ENCODE measurements around the gene TSC22D4.

The TSC22D4 gene

GRCh38 chr7:100492738-100493475 lies 13.9 kb upstream of the TSC22D4 start:
- DNase-seq: no peak

DNA sequence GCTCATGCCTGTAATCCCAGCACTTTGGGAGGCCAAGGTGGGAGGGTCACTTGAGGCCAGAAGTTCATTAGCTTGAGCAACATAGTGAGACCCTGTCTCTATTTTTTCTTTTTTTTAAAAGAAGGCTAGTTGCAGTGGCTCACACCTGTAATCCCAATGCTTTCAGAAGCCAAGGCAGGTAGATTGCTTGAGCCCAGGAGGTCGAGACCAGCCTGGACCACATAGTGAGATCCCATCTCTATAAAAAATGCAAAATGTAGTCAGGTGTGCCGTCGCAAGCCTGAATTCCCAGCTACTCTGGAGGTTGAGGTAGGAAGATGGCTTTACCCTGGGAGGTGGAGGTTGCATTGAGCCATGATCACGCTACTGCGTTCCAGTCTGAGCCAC lies 12.2 kb upstream of the TSC22D4 start:
- no peak for DNase-seq

DNA sequence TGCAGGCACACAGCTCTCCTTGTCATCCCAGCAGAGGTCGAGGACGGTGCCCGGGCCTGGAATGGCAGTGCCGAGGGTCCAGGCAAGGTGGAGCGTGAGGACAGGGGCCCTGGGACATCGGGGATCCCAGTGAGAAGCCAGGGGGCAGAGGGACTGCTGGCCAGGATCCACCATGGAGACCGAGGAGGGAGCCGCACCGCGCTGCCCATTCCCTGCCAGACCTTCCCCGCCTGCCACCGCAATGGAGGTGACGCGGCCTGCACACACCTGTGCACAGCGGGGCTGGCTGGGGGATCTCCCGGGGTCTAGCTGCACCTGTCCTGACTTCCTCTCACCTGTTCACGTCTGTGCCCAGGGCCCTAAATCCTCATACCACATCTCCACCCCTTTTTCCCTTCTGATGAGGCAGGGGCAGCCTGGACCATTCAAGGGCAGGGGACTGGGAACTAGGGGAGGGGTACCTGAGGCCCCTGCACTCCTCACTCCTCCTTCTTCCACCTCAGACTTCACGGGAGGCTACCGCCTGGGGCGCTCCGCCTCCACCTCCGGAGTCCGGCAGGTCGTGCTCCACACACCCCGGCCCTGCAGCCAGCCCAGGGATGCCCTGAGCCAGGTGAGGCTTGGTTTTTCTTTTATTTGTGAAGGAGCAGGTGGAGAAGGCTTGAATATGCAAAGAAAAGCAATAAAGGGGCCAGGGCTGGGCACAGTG lies 11.6 kb upstream of the TSC22D4 start:
- no peak for DNase-seq

DNA sequence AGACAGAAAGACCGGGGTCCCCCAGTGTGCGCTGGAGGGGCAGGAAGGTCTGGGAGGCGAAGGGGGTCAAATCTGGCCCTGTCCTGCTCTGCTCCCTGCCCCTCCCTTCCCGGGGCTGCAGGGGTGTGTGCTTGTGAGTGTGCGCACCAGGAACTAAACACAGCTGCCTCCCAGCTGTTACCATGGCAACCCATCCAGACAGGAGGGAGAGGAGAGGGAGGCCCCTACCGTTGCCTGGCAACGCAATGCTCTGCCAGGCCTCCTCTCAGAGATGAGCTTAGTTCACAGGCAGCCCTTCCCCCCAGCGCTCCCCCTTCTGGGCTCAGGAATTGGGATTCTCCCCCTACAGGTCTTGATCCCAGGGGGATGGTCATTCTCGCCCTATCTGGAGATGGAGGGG lies 10.8 kb upstream of the TSC22D4 start:
- no peak for DNase-seq

DNA sequence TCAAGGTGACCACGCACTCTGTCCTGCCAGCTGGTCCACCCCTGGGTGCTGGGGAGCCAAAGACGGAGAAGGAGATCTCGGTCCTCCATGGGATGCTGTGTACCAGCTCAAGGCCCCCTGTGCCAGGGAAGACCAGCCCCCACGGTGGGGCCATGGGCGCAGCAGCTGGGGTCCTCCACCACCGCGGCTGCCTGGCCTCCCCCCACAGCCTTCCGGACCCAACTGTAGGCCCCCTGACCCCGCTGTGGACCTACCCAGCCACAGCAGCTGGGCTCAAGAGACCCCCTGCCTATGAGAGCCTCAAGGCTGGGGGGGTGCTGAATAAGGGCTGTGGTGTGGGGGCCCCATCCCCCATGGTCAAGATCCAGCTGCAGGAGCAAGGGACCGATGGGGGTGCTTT lies 10.1 kb upstream of the TSC22D4 start:
- DNase-seq: no peak

DNA sequence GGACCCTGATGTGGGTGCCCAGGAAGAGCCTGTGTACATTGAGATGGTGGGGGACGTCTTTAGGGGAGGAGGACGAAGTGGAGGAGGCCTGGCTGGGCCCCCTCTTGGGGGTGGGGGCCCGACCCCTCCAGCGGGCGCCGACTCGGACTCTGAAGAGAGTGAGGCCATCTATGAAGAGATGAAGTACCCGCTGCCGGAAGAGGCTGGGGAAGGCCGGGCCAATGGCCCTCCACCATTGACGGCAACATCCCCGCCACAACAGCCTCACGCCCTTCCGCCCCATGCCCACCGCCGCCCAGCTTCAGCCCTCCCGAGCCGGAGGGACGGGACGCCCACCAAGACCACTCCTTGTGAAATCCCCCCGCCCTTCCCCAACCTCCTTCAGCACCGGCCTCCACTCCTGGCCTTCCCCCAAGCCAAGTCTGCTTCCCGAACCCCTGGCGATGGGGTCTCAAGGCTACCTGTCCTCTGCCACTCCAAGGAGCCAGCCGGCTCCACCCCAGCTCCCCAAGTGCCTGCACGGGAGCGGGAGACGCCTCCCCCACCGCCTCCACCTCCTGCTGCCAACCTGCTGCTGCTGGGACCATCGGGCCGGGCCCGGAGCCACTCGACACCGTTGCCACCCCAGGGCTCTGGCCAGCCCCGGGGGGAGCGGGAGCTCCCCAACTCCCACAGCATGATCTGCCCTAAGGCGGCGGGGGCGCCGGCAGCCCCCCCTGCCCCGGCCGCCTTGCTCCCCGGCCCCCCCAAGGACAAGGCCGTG lies 9.5 kb upstream of the TSC22D4 start:
- DNase-seq: no peak

DNA sequence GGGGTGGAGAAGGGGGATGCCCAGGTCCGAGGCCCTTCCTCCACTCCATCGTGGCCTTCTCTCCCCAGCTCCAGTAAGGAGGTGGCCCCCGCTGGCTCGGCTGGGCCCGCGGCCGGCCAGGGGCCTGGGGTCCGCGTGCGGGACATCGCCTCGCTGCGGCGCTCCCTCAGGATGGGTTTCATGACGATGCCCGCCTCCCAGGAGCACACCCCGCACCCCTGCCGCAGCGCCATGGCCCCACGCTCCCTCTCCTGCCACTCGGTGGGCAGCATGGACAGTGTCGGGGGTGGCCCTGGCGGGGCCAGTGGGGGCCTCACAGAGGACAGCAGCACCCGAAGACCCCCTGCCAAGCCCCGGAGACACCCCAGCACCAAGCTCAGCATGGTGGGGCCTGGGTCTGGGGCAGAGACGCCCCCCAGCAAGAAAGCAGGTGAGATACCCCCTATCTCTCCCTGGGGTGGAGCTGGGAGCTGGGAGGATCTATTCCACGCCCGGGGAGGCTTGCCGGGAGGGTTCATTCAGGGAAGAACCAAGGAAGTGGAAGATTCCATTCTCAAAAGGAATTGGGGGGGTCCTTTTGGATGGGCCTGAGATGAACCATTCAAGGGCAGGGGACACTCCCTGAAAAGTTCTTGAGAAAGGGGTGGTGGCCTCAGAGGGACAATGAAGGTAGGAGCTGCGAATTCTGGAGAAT lies 7.9 kb upstream of the TSC22D4 start:
- DNase-seq: no peak

- DNase-seq: no peak
These were observed 7.2 kb upstream of the TSC22D4 start for GRCh38 chr7:100486111-100486636.

- DNase-seq: no peak
These were observed 6.5 kb upstream of the TSC22D4 start for GRCh38 chr7:100485471-100485876.

DNA sequence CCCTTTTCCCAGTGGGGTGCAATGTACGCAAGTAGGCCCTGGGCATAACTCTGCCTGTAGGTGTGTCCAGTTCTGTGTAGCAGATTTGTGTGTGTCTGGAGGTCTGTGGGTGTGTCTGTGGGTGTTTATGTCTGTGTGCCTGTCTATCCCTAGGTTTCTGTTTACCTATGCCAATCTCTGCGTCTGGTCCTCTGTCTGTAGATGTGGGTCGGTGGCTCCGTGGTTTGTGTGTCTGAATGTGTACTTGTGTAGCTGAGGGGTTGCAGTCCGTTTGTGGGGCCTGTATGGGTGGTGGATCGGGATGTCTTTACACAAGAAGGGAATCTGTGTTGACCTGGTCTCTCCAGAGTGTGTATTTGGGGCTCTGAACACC lies 5.6 kb upstream of the TSC22D4 start:
- DNase-seq: no peak

- DNase-seq: peak; percentile 50
These were observed 5.0 kb upstream of the TSC22D4 start, which contains the start of gene NYAP1 for GRCh38 chr7:100483722-100484672. Gene NYAP1, plus strand, starts transcription at chr7:100483927. Its CDS starts 1,385 bp downstream, at chr7:100485312.

DNA sequence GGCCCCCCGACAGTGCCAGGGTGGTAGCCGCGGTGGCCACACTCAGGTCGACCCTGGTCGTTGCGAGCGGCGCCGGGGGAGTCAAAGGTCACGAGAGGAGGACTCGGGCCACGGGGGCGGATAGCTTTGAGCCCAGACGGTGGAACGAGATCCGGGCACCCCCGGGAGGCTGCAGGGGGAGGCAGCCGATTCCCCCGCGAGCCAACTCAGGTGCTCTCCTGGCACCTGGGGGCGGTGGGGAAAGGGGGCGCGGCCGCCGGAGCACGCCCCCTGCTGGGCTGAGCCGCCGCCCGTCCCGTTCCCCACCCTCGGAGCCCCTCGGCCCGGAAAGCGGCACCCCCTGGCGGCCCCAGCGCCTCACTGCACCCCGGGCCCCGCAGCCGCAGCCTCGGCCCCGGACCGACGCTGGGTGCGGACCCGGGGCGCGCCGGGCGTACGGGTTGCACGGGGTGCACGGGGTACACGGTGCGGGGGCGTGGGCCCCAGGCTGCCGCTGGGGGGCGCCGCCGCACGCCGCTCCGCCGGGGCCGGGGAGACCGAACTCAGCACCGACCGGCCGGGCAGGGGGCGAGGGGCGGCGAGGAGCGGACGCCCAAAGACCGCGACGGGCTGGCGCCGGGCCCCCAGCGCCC lies 4.2 kb upstream of the TSC22D4 start:
- peak; percentile 84 for DNase-seq

DNA sequence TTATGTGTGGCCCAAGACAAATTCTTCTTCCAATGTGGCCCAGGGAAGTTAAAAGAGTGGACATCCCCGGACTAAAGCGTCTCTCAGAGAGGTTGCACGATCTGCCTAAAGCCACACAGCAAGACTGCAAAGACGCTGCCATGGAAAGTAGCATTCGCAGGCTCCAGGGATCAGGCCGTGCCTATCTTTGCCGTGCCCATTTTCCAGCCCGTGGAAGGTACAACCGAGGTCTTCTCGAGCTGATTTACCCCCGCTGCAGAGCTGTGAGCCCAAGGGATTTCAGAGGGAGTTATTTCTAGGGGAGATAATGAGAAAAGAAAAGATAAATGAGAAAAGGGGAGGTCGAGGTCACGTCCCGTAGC lies 3.7 kb upstream of the TSC22D4 start:
- DNase-seq: no peak

- no peak for DNase-seq
These were observed 2.5 kb upstream of the TSC22D4 start for GRCh38 chr7:100481466-100481865.

GRCh38 chr7:100477871-100478267 lies 1.1 kb downstream of the TSC22D4 start:
- peak; percentile 25 for DNase-seq

GRCh38 chr7:100476903-100477870 lies 1.8 kb downstream of the TSC22D4 start:
- peak; percentile 30 for DNase-seq

DNA sequence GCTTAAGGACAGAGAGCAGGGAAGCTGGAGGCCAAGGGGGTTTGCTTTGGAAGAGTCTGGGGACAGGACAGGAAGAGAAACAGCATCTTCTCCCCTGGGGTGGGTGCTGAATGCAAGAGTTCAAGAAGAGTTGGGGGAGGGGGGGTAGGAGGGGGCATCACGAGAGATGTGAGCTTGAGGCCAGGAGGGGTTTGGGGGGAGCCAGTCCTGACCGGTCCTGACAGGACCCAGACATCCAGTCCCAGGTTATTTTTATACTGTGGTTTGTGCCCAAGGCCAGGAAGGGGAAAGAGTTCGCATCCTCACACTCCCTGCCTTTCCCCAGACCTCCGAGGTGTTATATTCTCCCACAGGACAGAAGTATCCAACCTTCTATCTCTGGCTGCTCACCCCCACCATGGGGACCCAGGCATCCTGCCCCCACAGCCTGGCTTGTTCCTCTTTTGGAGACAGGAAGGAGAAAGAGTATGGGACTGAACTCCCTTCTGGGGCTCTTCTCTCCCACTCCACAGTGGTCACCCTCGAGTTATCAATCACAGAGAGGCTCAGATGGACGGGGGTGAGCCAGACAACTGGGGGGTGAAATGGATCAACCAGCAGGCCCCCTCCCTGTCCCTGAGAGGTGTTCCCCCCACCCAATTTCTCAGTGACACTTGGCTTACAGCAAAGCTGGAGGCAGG lies 2.8 kb downstream of the TSC22D4 start:
- no peak for DNase-seq

DNA sequence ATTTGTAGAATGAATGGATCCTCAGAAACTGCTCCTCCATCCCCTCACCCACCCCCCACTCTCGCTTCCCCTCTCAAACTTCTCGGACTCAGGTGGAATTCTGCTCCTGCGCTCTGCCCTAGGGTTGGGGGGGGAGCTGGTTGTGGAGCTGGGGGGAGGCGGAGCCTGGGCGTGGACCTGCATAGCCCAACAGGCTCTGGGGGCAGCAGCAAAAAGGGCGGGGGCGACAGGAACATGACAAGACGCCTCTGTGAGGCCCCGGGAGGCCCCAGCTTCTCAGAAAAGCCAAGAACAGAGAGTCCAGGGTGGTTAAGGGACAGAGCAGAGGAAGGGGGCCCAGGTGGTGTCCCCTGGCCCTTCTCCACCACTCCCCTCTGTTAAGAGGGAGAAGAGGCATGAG lies 3.5 kb downstream of the TSC22D4 start:
- peak; percentile 25 for DNase-seq

- no peak for DNase-seq
These were observed 6.0 kb downstream of the TSC22D4 start for GRCh38 chr7:100472854-100473499.

Data from stimulated activated CD4-positive, alpha-beta T cell treated with anti-CD3 and anti-CD28 coated beads, Interleukin-12 subunit alpha, Interleukin-12 subunit beta, amount 100 ng/mL, for 4 hours (primary cell).